SIG-M5 (cell line): ENCODE measurements around the gene COA8.
"Not testable (repeated sequence)": the region's sequence is repeated elsewhere in the genome, so short reads cannot be mapped to it uniquely, and the experiment has no call there.

ENCODE experiments used
- DNase-seq: peaks from one replicate; lab custom pipeline; 2025; lab: John Stamatoyannopoulos, UW

The COA8 gene

GRCh38 chr14:103525430-103526246 lies 37.1 kb upstream of the COA8 start:
- not testable (repeated sequence) for DNase-seq

- DNase-seq, result no peak
Measured at GRCh38 chr14:103526247-103526913, 36.4 kb upstream of the COA8 start.

- no peak for DNase-seq
Measured at GRCh38 chr14:103526914-103527248, 35.9 kb upstream of the COA8 start.

GRCh38 chr14:103527408-103528145 lies 35.2 kb upstream of the COA8 start:
- no peak for DNase-seq

GRCh38 chr14:103528146-103528586 lies 34.6 kb upstream of the COA8 start:
- DNase-seq, result no peak

GRCh38 chr14:103528587-103529382 lies 34.0 kb upstream of the COA8 start, which contains the start of gene TRMT61A:
TRMT61A (plus strand) TSS chr14:103529196; CDS start chr14:103529979, 783 bp downstream.
- no peak for DNase-seq

GRCh38 chr14:103529383-103530365 lies 33.1 kb upstream of the COA8 start:
- no peak for DNase-seq

- no peak for DNase-seq
Measured at GRCh38 chr14:103530390-103530789, 32.4 kb upstream of the COA8 start.

GRCh38 chr14:103530831-103531230 lies 31.9 kb upstream of the COA8 start:
- DNase-seq, result no peak

GRCh38 chr14:103531421-103532215 lies 31.1 kb upstream of the COA8 start:
- DNase-seq, result no peak

- no peak for DNase-seq
Measured at GRCh38 chr14:103532216-103533136, 30.3 kb upstream of the COA8 start.

- DNase-seq, result no peak
Measured at GRCh38 chr14:103533137-103533998, 29.4 kb upstream of the COA8 start.

- no peak for DNase-seq
Measured at GRCh38 chr14:103533999-103534575, 28.7 kb upstream of the COA8 start.

- no peak for DNase-seq
Measured at GRCh38 chr14:103534576-103535061, 28.1 kb upstream of the COA8 start.

GRCh38 chr14:103535081-103535890 lies 27.5 kb upstream of the COA8 start:
- no peak for DNase-seq

GRCh38 chr14:103535891-103536565 lies 26.7 kb upstream of the COA8 start:
- no peak for DNase-seq
